ENCODE data around the gene CRELD2. TPM values are rescaled to one million over a fixed set of nuclear protein-coding genes. Genes with fewer than 3 reads are reported as not detected.
A peak's percentile ranks its signal among the peaks of the same experiment; 100 is the strongest.

Gene CRELD2
- total and polyA plus RNA-seq, 2 of the 13 experiments (the other 11 are each of a cell fraction or from before 2014, with no cell fraction given) = 17.2 to 44.7 TPM

GRCh38 chr22:49917974-49918910, at the start of gene CRELD2, which contains the start of gene ALG12 (continued):
- TF ChIP-seq SIX1 (CRISPR knock-in tag; IDR thresholded peaks at IDR 0.05; ENCODE audit: borderline replicate concordance) (no peak), CBX1 (IDR thresholded peaks at IDR 0.05; ENCODE audit: low read depth) (no peak), KDM5A (IDR thresholded peaks at IDR 0.05; ENCODE audit: borderline replicate concordance, low read length) (no peak), HOXA3 (CRISPR knock-in tag; IDR thresholded peaks at IDR 0.05) (peak; percentile 97), JDP2 (CRISPR knock-in tag; IDR thresholded peaks at IDR 0.05; ENCODE audit: borderline replicate concordance) (no peak), ZNF800 (CRISPR knock-in tag; IDR thresholded peaks at IDR 0.05) (no peak), ZNF660 (CRISPR knock-in tag; IDR thresholded peaks at IDR 0.05; ENCODE audit: borderline replicate concordance, low read depth) (no peak), ZNF264 (CRISPR knock-in tag; IDR thresholded peaks at IDR 0.05) (no peak), ZNF17 (CRISPR knock-in tag; IDR thresholded peaks at IDR 0.05) (0 out of 2 replicates have a peak, but pooled peaks have one; percentile 36), NRL (CRISPR knock-in tag; IDR thresholded peaks at IDR 0.05; ENCODE audit: borderline replicate concordance) (no peak; the same call in 1 of the 2 replicates), ZNF382 (CRISPR knock-in tag; IDR thresholded peaks at IDR 0.05; ENCODE audit: borderline replicate concordance) (no peak), ZNF841 (CRISPR knock-in tag; IDR thresholded peaks at IDR 0.05; ENCODE audit: borderline replicate concordance) (no peak), RAD21 (CRISPR knock-in tag; IDR thresholded peaks at IDR 0.05) (peak; percentile 39), ZNF879 (CRISPR knock-in tag; IDR thresholded peaks at IDR 0.05) (no peak), FOXA1 (IDR thresholded peaks at IDR 0.05) (no peak), FOXA1 (CRISPR knock-in tag; IDR thresholded peaks at IDR 0.05) (no peak)
- TF ChIP-seq, protein P1, sequence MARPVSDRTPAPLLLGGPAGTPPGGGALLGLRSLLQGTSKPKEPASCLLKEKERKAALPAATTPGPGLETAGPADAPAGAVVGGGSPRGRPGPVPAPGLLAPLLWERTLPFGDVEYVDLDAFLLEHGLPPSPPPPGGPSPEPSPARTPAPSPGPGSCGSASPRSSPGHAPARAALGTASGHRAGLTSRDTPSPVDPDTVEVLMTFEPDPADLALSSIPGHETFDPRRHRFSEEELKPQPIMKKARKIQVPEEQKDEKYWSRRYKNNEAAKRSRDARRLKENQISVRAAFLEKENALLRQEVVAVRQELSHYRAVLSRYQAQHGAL (CRISPR knock-in tag; IDR thresholded peaks at IDR 0.05; ENCODE audit: not compliant biosample characterization) = no peak
- TF ChIP-seq, protein P2, sequence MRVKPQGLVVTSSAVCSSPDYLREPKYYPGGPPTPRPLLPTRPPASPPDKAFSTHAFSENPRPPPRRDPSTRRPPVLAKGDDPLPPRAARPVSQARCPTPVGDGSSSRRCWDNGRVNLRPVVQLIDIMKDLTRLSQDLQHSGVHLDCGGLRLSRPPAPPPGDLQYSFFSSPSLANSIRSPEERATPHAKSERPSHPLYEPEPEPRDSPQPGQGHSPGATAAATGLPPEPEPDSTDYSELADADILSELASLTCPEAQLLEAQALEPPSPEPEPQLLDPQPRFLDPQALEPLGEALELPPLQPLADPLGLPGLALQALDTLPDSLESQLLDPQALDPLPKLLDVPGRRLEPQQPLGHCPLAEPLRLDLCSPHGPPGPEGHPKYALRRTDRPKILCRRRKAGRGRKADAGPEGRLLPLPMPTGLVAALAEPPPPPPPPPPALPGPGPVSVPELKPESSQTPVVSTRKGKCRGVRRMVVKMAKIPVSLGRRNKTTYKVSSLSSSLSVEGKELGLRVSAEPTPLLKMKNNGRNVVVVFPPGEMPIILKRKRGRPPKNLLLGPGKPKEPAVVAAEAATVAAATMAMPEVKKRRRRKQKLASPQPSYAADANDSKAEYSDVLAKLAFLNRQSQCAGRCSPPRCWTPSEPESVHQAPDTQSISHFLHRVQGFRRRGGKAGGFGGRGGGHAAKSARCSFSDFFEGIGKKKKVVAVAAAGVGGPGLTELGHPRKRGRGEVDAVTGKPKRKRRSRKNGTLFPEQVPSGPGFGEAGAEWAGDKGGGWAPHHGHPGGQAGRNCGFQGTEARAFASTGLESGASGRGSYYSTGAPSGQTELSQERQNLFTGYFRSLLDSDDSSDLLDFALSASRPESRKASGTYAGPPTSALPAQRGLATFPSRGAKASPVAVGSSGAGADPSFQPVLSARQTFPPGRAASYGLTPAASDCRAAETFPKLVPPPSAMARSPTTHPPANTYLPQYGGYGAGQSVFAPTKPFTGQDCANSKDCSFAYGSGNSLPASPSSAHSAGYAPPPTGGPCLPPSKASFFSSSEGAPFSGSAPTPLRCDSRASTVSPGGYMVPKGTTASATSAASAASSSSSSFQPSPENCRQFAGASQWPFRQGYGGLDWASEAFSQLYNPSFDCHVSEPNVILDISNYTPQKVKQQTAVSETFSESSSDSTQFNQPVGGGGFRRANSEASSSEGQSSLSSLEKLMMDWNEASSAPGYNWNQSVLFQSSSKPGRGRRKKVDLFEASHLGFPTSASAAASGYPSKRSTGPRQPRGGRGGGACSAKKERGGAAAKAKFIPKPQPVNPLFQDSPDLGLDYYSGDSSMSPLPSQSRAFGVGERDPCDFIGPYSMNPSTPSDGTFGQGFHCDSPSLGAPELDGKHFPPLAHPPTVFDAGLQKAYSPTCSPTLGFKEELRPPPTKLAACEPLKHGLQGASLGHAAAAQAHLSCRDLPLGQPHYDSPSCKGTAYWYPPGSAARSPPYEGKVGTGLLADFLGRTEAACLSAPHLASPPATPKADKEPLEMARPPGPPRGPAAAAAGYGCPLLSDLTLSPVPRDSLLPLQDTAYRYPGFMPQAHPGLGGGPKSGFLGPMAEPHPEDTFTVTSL (CRISPR knock-in tag; IDR thresholded peaks at IDR 0.05; ENCODE audit: borderline replicate concordance) = no peak
- TF ChIP-seq, protein P3, sequence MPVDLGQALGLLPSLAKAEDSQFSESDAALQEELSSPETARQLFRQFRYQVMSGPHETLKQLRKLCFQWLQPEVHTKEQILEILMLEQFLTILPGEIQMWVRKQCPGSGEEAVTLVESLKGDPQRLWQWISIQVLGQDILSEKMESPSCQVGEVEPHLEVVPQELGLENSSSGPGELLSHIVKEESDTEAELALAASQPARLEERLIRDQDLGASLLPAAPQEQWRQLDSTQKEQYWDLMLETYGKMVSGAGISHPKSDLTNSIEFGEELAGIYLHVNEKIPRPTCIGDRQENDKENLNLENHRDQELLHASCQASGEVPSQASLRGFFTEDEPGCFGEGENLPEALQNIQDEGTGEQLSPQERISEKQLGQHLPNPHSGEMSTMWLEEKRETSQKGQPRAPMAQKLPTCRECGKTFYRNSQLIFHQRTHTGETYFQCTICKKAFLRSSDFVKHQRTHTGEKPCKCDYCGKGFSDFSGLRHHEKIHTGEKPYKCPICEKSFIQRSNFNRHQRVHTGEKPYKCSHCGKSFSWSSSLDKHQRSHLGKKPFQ (CRISPR knock-in tag; IDR thresholded peaks at IDR 0.05; ENCODE audit: insufficient replicate concordance) = peak; percentile 6

Measured in HepG2 (cell line).